Activated CD8-positive, alpha-beta T cell treated with anti-CD3 and anti-CD28 coated beads for 36 hours (primary cell): ENCODE measurements around the gene PXMP4. TPM values are rescaled to one million over a fixed set of nuclear protein-coding genes. Genes with fewer than 3 reads are reported as not detected.
A peak's percentile ranks its signal among the peaks of the same experiment; 100 is the strongest.

ENCODE experiments used
- ATAC-seq: fragments of 200-7000 bp; cut with Tn5 transposase; one replicate; pipeline ENCODE4 v1.10.0; 2021; ENCODE audit warnings: mild to moderate bottlenecking, moderate library complexity
- CTCF ChIA-PET: fragments of 350-600 bp; sonication (Branson Sonifier 250); formaldehyde crosslinking; loops from one replicate; lab custom pipeline; 2021; ENCODE audit warnings: antibody characterized with exemption; lab: Charles Lee
- POLR2A ChIA-PET: fragments of 350-600 bp; sonication (Branson Sonifier 250); formaldehyde crosslinking; loops from one replicate; lab custom pipeline; 2021; ENCODE audit warnings: antibody characterized with exemption; lab: Charles Lee
- DNase-seq: peaks from one replicate; pipeline ENCODE4 v3.0.0-alpha.2; 2020
- H3K27ac Mint-ChIP-seq: one replicate; pipeline ENCODE4 v1.8.0; 2021; ENCODE audit warnings: mild to moderate bottlenecking, mixed read lengths
- H3K27me3 Mint-ChIP-seq: one replicate; pipeline ENCODE4 v1.8.0; 2021; ENCODE audit warnings: mixed read lengths
- H3K36me3 Mint-ChIP-seq: one replicate; pipeline ENCODE4 v1.8.0; 2021; ENCODE audit warnings: low read depth, mixed read lengths
- H3K4me1 Mint-ChIP-seq: one replicate; pipeline ENCODE4 v1.8.0; 2021; ENCODE audit warnings: low read depth, mixed read lengths
- H3K4me3 Mint-ChIP-seq: one replicate; pipeline ENCODE4 v1.8.0; 2021; ENCODE audit warnings: mild to moderate bottlenecking, moderate library complexity, mixed read lengths
- H3K9me3 Mint-ChIP-seq: one replicate; pipeline ENCODE4 v1.8.0; 2021; ENCODE audit warnings: mixed read lengths
- CTCF ChIP-seq: fragments of 200-600 bp; IDR thresholded peaks from one replicate; pipeline ENCODE4 v1.8.0; 2022; ENCODE audit warnings: antibody characterized with exemption, mild to moderate bottlenecking
- intact Hi-C: fragments of 100-400 bp; cut with micrococcal nuclease; formaldehyde crosslinking; loops from one replicate; pipeline ENCODE4 v1.10.0; 2022
- total RNA-seq, 2 experiments: library from RNA; stranded (reverse); gene quantifications; one replicate each; pipeline ENCODE4 v1.2.3, GENCODE V29; 2021

Gene PXMP4
- total RNA-seq, 2 experiments from 2014 or later, result 6.9 to 7.3 TPM

GRCh38 chr20:33679758-33680485 is 40.2 kb downstream of the PXMP4 start:
- ATAC-seq, result peak; percentile 57
- no peaks in the 10 kb centered on the region for H3K9me3 Mint-ChIP-seq
- peak overlapping the region; percentile 59 for H3K27ac Mint-ChIP-seq
- TF ChIP-seq CTCF, result no peak
- H3K4me3 Mint-ChIP-seq, result no peak overlapping the region
- intact Hi-C loops, result no loop called here
- H3K36me3 Mint-ChIP-seq, result peaks cover 66% of the 10 kb centered on the region
- CTCF ChIA-PET, result interaction anchor here (1.2 to 7.6 kb wide), 4 partner anchors 10 to 52 kb away, joined by 3 to 71 read pairs (median 4); partner anchors contain the start of genes ACTL10 and ZNF341
- peak; percentile 73 for DNase-seq
- POLR2A ChIA-PET, result interaction anchor here (0.9 to 12.5 kb wide), 6 partner anchors 9 to 52 kb away, joined by 3 to 262 read pairs (median 4); partner anchors contain the start of genes ACTL10, C20orf144, NECAB3 and ZNF341
- H3K27me3 Mint-ChIP-seq, result no peaks in the 10 kb centered on the region
- H3K4me1 Mint-ChIP-seq, result peaks cover 68% of the 10 kb centered on the region

- H3K27ac Mint-ChIP-seq, result peak overlapping the region; percentile 44
- no peaks in the 10 kb centered on the region for H3K27me3 Mint-ChIP-seq
- ChIA-PET CTCF (interaction anchor here (0.9 to 7.6 kb wide), 2 partner anchors 8 to 10 kb away, joined by 3 to 71 read pairs; partner anchors contain the start of genes ACTL10 and E2F1), POLR2A (interaction anchor here (0.8 to 12.5 kb wide), 4 partner anchors 9 to 133 kb away, joined by 3 to 262 read pairs (median 7); partner anchors contain the start of genes ACTL10, C20orf144, CHMP4B and NECAB3)
- no peak overlapping the region for H3K4me3 Mint-ChIP-seq
- intact Hi-C loops, result no loop called here
- ATAC-seq, result no peak
- TF ChIP-seq CTCF, result no peak
- no peak for DNase-seq
- peaks cover 67% of the 10 kb centered on the region for H3K4me1 Mint-ChIP-seq
- peaks cover 58% of the 10 kb centered on the region for H3K36me3 Mint-ChIP-seq
- H3K9me3 Mint-ChIP-seq, result no peaks in the 10 kb centered on the region
Observed at GRCh38 chr20:33677991-33678702, 42.0 kb downstream of the PXMP4 start.

- TF ChIP-seq CTCF, result no peak
- Mint-ChIP-seq H3K27me3 (no peaks in the 10 kb centered on the region), H3K27ac (no peak overlapping the region), H3K9me3 (no peaks in the 10 kb centered on the region), H3K36me3 (peaks cover 50% of the 10 kb centered on the region), H3K4me1 (peaks cover 56% of the 10 kb centered on the region), H3K4me3 (no peak overlapping the region)
- ATAC-seq (no peak), DNase-seq (no peak)
- intact Hi-C loops, result no loop called here
- CTCF ChIA-PET, result interaction anchor here (7.6 kb wide), 1 partner anchor 9 kb away, joined by 71 read pairs; the partner anchor contains the start of gene ACTL10
- POLR2A ChIA-PET, result interaction anchor here (0.7 to 15.4 kb wide), 6 partner anchors 3 to 134 kb away, joined by 3 to 262 read pairs (median 3); partner anchors contain the start of genes ACTL10, C20orf144, CHMP4B and NECAB3
Observed at GRCh38 chr20:33676652-33677645, 43.2 kb downstream of the PXMP4 start.

GRCh38 chr20:33676121-33676520 is 44.0 kb downstream of the PXMP4 start:
- H3K4me1 Mint-ChIP-seq, result peaks cover 47% of the 10 kb centered on the region
- DNase-seq (no peak), ATAC-seq (no peak)
- peaks cover 43% of the 10 kb centered on the region for H3K36me3 Mint-ChIP-seq
- no peak for TF ChIP-seq CTCF
- ChIA-PET CTCF (no interaction called here), POLR2A (interaction anchor here (0.7 to 15.4 kb wide), 5 partner anchors 4 to 47 kb away, joined by 3 to 262 read pairs (median 3); partner anchors contain the start of genes ACTL10, C20orf144 and NECAB3)
- intact Hi-C loops, result no loop called here
- no peak overlapping the region for H3K4me3 Mint-ChIP-seq
- no peak overlapping the region for H3K27ac Mint-ChIP-seq
- no peaks in the 10 kb centered on the region for H3K27me3 Mint-ChIP-seq
- H3K9me3 Mint-ChIP-seq, result no peaks in the 10 kb centered on the region
